ENCODE measurements around the gene HS3ST4. TPM values are rescaled to one million over a fixed set of nuclear protein-coding genes. Genes with fewer than 3 reads are reported as not detected.
A peak's percentile ranks its signal among the peaks of the same experiment; 100 is the strongest.

Gene HS3ST4
- polyA plus RNA-seq, 1 donor: 0.39 TPM

DNA sequence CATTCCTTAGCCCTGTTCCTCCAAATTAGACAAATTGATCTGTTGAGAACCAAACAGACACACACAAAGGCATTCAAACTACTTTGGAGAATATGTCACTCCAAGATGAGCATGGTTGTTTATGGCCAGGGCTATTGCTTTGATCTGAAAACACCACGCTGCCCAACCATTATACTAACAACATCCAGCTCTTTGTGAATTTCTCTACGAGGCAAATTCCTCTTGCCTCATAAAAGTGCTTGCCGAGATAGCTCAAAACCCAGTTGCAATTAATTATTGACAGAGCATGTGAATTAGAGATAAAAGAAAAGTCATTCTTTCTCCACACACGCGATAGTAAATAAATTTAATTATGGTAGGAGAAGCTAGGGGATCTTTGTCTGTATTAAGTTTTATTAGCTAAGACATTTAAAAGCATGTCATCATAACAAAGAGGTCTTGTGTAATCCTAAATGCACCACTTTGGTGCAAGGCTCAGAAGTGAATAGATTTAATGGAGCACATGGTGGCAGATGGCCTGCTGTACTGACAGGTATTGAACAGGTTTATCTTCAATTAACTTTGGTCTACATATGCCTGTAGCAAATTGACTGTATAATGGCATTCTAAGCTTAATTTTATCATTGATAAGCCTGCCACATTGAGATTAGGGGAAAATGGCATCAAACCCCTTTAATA, 441.8 kb downstream of the HS3ST4 start:
- Histone ChIP-seq H3K27ac (ENCODE audit: low read length) (peak overlapping the region; percentile 74), H3K27me3 (ENCODE audit: control insufficient read depth, insufficient read depth, low read length) (no peaks in the 10 kb centered on the region), H3K9me3 (ENCODE audit: control insufficient read depth, low read depth, low read length) (no peaks in the 10 kb centered on the region), H3K36me3 (ENCODE audit: control insufficient read depth, insufficient read depth, low read length) (no peaks in the 10 kb centered on the region), H3K4me1 (ENCODE audit: control insufficient read depth, insufficient read depth, low read length) (peaks cover 16% of the 10 kb centered on the region), H3K4me3 (ENCODE audit: low read length) (no peak overlapping the region)
- peak; percentile 79 to 93 for DNase-seq
- no CpG with 5 or more reads among the region's 5 CpGs for WGBS (ENCODE audit: insufficient coverage, low lambda C conversion rate)

DNA sequence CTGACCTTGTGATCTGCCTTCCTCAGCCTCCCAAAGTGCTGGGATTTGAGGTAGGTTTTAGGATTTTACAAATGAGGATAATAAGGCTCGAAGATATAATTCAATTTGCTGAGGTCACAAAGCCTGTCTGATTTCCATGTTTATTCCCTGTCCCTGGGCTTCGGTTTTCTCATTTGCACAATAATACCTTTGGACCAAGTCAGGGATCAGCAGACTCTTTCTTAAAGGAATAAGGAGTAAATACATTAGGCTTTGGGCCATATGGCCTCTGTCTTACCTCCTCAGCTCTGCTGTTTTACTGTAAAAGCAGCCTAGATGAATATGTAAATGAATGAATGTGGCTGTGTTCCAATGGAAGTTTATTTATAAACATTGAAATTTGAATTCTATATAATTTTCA, 442.8 kb downstream of the HS3ST4 start:
- Histone ChIP-seq H3K4me1 (ENCODE audit: control insufficient read depth, insufficient read depth, low read length) (peaks cover 16% of the 10 kb centered on the region), H3K36me3 (ENCODE audit: control insufficient read depth, insufficient read depth, low read length) (no peaks in the 10 kb centered on the region), H3K9me3 (ENCODE audit: control insufficient read depth, low read depth, low read length) (no peaks in the 10 kb centered on the region), H3K27me3 (ENCODE audit: control insufficient read depth, insufficient read depth, low read length) (no peaks in the 10 kb centered on the region), H3K4me3 (ENCODE audit: low read length) (no peak overlapping the region), H3K27ac (ENCODE audit: low read length) (peak overlapping the region; percentile 74)
- 67% methylated on average over 1 of the region's 2 CpGs for WGBS (ENCODE audit: insufficient coverage, low lambda C conversion rate)
- DNase-seq: peak; percentile 32 to 67

DNA sequence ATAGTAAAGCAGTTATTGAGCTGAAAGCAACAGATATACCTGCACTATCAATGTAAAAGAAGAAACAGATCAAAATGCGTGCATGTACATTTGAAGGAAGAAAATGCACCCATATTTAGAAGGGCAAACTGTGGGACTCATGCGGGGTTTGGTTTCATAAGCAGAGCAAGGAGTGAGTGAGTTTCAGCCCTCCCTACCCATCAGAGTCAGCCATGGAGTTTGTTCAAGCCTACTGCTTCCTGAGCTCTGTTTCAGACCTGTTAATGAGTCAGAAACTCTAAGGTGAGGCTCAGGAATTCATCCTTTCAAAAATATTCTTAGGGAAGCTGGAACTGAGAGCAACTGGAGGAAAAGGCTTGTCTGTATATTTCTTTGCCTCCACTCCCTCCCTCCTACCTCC, 446.2 kb downstream of the HS3ST4 start:
- Histone ChIP-seq H3K4me3 (ENCODE audit: low read length) (no peak overlapping the region), H3K27me3 (ENCODE audit: control insufficient read depth, insufficient read depth, low read length) (no peaks in the 10 kb centered on the region), H3K27ac (ENCODE audit: low read length) (no peak overlapping the region), H3K9me3 (ENCODE audit: control insufficient read depth, low read depth, low read length) (no peaks in the 10 kb centered on the region), H3K4me1 (ENCODE audit: control insufficient read depth, insufficient read depth, low read length) (peaks cover 13% of the 10 kb centered on the region), H3K36me3 (ENCODE audit: control insufficient read depth, insufficient read depth, low read length) (no peaks in the 10 kb centered on the region)
- no CpG with 5 or more reads among the region's 2 CpGs for WGBS (ENCODE audit: insufficient coverage, low lambda C conversion rate)
- no peak for DNase-seq

DNA sequence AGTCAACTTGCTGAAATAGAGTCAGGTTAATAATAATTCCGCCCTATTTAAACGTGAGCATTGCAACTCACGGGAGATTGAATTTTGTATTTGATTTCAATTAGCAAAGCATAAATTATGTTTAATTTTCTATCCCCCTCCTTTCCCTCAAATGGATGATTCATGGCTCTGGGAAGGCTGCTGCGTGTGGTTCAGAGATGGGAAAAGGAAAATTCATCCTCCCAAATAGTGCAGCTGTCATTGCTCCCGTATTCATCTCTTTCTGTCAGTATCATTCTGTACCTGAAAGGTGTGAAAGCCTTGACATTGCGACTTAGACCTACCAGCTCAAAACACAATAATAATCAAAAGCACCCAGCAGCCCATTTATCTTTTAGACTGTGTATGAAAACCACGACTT, 447.3 kb downstream of the HS3ST4 start:
- DNase-seq: no peak
- peaks cover 6% of the 10 kb centered on the region for H3K4me1 ChIP-seq (ENCODE audit: control insufficient read depth, insufficient read depth, low read length)
- H3K27ac ChIP-seq (ENCODE audit: low read length): no peak overlapping the region
- H3K4me3 ChIP-seq (ENCODE audit: low read length): no peak overlapping the region
- WGBS (ENCODE audit: insufficient coverage, low lambda C conversion rate): 80% methylated on average over 1 of the region's 7 CpGs
- H3K36me3 ChIP-seq (ENCODE audit: control insufficient read depth, insufficient read depth, low read length): no peaks in the 10 kb centered on the region
- H3K27me3 ChIP-seq (ENCODE audit: control insufficient read depth, insufficient read depth, low read length): no peaks in the 10 kb centered on the region
- no peaks in the 10 kb centered on the region for H3K9me3 ChIP-seq (ENCODE audit: control insufficient read depth, low read depth, low read length)

DNA sequence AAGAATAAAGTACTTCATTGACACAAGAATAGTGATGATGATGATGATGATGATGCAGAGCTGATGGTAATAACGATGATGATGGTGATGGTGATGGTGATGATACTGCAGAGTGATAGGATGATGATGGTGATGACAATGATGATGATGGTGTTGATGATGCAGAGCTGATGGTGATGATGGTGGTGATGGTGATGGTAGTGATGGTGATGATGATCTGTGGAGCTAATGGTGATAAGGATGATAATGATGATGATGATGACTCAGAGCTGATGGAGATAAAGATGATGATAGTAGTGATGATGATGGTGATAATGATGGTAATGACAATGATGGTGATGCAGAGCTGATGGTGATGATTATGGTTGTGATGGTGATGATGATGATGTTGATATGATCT, 448.1 kb downstream of the HS3ST4 start:
- Histone ChIP-seq H3K4me1 (ENCODE audit: control insufficient read depth, insufficient read depth, low read length) (peaks cover 5% of the 10 kb centered on the region), H3K27me3 (ENCODE audit: control insufficient read depth, insufficient read depth, low read length) (no peaks in the 10 kb centered on the region), H3K9me3 (ENCODE audit: control insufficient read depth, low read depth, low read length) (no peaks in the 10 kb centered on the region), H3K36me3 (ENCODE audit: control insufficient read depth, insufficient read depth, low read length) (no peaks in the 10 kb centered on the region), H3K4me3 (ENCODE audit: low read length) (no peak overlapping the region), H3K27ac (ENCODE audit: low read length) (no peak overlapping the region)
- WGBS (ENCODE audit: insufficient coverage, low lambda C conversion rate): 100% methylated on average over 1 of the region's 1 CpG
- DNase-seq: no peak

DNA sequence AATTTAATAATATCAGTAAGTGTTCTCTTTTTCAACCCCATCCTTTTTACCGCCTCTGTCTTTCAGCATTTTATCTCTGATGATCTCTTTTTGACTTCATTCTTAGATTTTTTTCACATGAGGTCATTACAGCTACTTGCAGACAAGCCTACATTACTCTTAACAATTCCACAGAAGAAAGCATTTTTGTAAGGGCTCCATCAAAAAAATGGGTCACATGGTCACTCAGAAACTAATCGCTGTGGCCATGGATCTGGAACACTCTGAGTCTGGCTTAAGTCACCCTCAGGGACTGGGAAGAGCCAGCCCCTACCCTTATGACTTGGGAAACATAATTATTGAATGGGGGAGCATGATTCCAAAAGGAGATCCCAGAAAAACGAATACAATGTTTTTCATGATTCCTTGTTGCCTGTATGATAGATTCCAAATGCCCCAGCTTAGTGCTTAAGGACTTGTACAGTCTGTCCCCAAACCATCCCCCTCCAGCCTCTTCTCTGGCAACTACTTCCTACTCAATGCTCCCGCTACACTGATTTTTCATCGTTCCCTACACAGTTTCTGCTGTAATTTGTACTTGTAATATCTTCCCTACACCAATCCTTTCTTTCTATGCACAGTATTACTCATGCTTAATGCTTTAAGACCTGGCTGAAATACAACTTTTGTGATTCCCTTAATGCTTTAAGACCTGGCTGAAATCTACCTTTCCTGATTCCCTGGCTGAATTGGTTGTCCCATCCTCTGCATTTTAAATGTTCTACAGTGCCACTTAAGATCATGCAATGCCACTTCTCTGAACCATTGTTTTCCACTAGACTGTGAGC, 457.8 kb downstream of the HS3ST4 start:
- no peak overlapping the region for H3K4me3 ChIP-seq (ENCODE audit: low read length)
- no peaks in the 10 kb centered on the region for H3K36me3 ChIP-seq (ENCODE audit: control insufficient read depth, insufficient read depth, low read length)
- no peak for DNase-seq
- WGBS (ENCODE audit: insufficient coverage, low lambda C conversion rate): 87% methylated on average over 3 of the region's 5 CpGs
- H3K27me3 ChIP-seq (ENCODE audit: control insufficient read depth, insufficient read depth, low read length): peaks cover 2% of the 10 kb centered on the region
- no peaks in the 10 kb centered on the region for H3K4me1 ChIP-seq (ENCODE audit: control insufficient read depth, insufficient read depth, low read length)
- no peaks in the 10 kb centered on the region for H3K9me3 ChIP-seq (ENCODE audit: control insufficient read depth, low read depth, low read length)
- H3K27ac ChIP-seq (ENCODE audit: low read length): no peak overlapping the region

DNA sequence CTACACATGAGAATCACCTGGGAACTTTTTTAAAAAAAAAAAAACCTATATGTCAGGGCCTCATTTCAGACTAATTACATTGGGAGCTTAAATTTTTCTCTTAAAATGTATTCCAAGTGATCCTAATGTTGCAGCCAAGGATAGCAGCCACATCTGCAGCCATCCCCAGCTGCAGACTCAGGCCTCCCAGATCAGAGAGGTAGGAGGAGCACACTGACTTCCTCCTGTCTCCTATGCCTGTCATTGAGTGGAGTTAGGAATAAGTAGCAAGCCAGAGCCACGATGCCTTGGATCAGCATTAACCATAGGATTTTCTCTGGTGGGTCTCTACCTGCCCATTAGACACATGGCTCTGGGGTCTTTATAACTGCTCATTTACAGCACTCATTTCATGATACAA, 463.5 kb downstream of the HS3ST4 start:
- DNase-seq: no peak
- Histone ChIP-seq H3K4me3 (ENCODE audit: low read length) (no peak overlapping the region), H3K36me3 (ENCODE audit: control insufficient read depth, insufficient read depth, low read length) (no peaks in the 10 kb centered on the region), H3K27me3 (ENCODE audit: control insufficient read depth, insufficient read depth, low read length) (no peaks in the 10 kb centered on the region), H3K27ac (ENCODE audit: low read length) (no peak overlapping the region), H3K9me3 (ENCODE audit: control insufficient read depth, low read depth, low read length) (no peaks in the 10 kb centered on the region), H3K4me1 (ENCODE audit: control insufficient read depth, insufficient read depth, low read length) (no peaks in the 10 kb centered on the region)
- no CpG with 5 or more reads among the region's 1 CpG for WGBS (ENCODE audit: insufficient coverage, low lambda C conversion rate)

DNA sequence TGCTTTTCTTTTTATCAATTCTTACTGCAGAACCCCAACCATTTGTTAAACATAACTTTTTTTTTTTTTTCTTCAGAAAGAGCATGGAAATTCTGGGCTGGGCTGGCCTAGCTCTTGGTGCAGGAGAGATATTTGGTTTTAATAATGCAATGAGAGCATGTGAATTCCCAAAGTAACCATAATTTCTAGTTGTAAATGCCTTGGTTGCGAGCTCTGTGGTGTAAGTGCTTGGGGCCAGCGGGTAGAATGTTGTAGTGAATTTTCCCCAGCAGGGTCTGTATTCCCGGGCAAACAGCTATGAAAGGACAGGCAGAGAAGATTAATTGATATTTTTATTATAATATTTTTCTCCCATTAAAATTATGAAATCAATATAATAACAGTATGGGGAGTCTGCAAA, 465.6 kb downstream of the HS3ST4 start:
- H3K27me3 ChIP-seq (ENCODE audit: control insufficient read depth, insufficient read depth, low read length): no peaks in the 10 kb centered on the region
- WGBS (ENCODE audit: insufficient coverage, low lambda C conversion rate): 80% methylated on average over 2 of the region's 3 CpGs
- no peak for DNase-seq
- no peaks in the 10 kb centered on the region for H3K4me1 ChIP-seq (ENCODE audit: control insufficient read depth, insufficient read depth, low read length)
- H3K36me3 ChIP-seq (ENCODE audit: control insufficient read depth, insufficient read depth, low read length): no peaks in the 10 kb centered on the region
- no peaks in the 10 kb centered on the region for H3K9me3 ChIP-seq (ENCODE audit: control insufficient read depth, low read depth, low read length)
- no peak overlapping the region for H3K27ac ChIP-seq (ENCODE audit: low read length)
- H3K4me3 ChIP-seq (ENCODE audit: low read length): no peak overlapping the region

DNA sequence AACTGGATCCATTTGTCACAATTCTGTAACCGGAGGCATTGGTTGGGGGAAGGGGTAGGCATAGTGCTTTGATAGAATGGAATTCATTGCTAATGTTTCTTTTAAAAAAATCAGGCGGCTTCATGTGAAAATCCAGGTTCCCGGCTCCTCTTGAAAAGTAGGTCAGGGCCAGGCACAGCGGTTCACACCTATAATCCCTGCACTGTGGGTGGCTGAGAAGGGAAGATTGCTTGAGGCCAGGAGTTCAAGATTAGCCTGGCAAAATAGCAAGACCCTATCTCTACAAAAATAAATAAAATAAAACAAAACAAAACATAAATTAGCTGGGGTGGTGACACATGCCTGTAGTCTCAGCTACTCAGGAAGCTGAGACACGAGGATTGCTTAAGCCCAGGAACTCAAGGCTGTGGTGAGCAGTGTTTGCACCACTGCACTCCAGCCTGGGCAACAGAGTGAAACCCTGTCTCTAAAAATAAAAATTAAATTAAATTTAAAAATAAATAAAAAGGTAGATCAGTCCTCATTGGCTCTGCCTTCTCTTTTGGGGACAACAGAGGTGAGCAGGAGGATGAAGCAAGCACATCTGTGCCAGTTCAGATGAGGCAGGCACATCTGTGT, 466.5 kb downstream of the HS3ST4 start:
- H3K27me3 ChIP-seq (ENCODE audit: control insufficient read depth, insufficient read depth, low read length): no peaks in the 10 kb centered on the region
- no peaks in the 10 kb centered on the region for H3K4me1 ChIP-seq (ENCODE audit: control insufficient read depth, insufficient read depth, low read length)
- H3K4me3 ChIP-seq (ENCODE audit: low read length): no peak overlapping the region
- no peak overlapping the region for H3K27ac ChIP-seq (ENCODE audit: low read length)
- 100% methylated on average over 1 of the region's 5 CpGs for WGBS (ENCODE audit: insufficient coverage, low lambda C conversion rate)
- H3K36me3 ChIP-seq (ENCODE audit: control insufficient read depth, insufficient read depth, low read length): no peaks in the 10 kb centered on the region
- DNase-seq: no peak
- no peaks in the 10 kb centered on the region for H3K9me3 ChIP-seq (ENCODE audit: control insufficient read depth, low read depth, low read length)

DNA sequence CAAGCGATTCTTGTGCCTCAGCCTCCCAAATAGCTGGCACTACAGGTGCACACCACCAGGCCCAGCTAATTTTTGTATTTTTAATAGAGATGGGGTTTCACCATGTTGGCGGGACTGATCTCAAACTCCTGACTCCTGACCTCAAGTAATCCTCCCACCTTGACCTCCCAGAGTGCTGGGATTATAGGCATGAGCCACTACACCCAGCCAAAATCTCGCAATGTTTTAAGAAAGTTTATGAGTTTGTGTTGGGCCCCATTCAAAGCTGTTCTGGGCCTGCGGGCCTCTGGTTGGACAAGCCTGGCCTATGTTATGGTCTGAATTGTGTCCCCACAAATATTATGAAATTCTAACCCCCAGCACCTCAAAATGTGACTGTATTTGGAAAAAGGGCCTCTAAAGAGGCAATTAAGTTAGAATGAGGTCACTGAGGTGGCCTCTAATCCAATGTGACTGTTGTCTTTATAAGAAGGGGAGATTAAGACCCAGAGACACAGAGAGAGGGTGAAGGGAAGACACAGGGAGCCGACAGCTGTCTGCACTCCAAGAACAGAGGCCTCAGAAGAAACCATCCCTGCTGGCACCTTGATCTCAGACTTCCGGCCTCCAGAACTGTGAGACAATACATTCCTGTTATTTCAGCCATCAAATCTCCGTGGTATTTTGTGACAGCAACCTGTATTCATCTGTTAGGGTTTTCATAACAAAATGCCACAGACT, 469.9 kb downstream of the HS3ST4 start:
- Histone ChIP-seq H3K27me3 (ENCODE audit: control insufficient read depth, insufficient read depth, low read length) (no peaks in the 10 kb centered on the region), H3K36me3 (ENCODE audit: control insufficient read depth, insufficient read depth, low read length) (no peaks in the 10 kb centered on the region), H3K27ac (ENCODE audit: low read length) (no peak overlapping the region), H3K4me1 (ENCODE audit: control insufficient read depth, insufficient read depth, low read length) (no peaks in the 10 kb centered on the region), H3K9me3 (ENCODE audit: control insufficient read depth, low read depth, low read length) (no peaks in the 10 kb centered on the region), H3K4me3 (ENCODE audit: low read length) (no peak overlapping the region)
- no peak for DNase-seq
- no CpG with 5 or more reads among the region's 7 CpGs for WGBS (ENCODE audit: insufficient coverage, low lambda C conversion rate)
